Ecto neural progenitor cell (in vitro differentiated cells): ENCODE results near the gene ATRIP.

Source experiments
- DNase-seq: peaks from one replicate; pipeline ENCODE4 v3.0.0-alpha.2; 2018; ENCODE audit warnings: low spot score

ATRIP gene

GRCh38 chr3:48504051-48504946 lies 57.8 kb downstream of the ATRIP start, which contains the start of gene SHISA5:
TSS of gene SHISA5 (minus strand) at chr3:48504174. CDS start at chr3:48504094, 80 bp downstream.
- DNase-seq, result peak; percentile 80

- no peak for DNase-seq
Measured at GRCh38 chr3:48505146-48505545, 58.6 kb downstream of the ATRIP start.

GRCh38 chr3:48505968-48506504 lies 59.5 kb downstream of the ATRIP start:
- no peak for DNase-seq

- peak; percentile 80 for DNase-seq
Measured at GRCh38 chr3:48507256-48508061, 60.9 kb downstream of the ATRIP start.

GRCh38 chr3:48511551-48511950 lies 65.0 kb downstream of the ATRIP start:
- no peak for DNase-seq

- no peak for DNase-seq
Measured at GRCh38 chr3:48514431-48515227, 68.1 kb downstream of the ATRIP start.
